ENCODE results near the gene NXPH1. TPM values are rescaled to one million over a fixed set of nuclear protein-coding genes. Genes with fewer than 3 reads are reported as not detected.

NXPH1 gene
- total and polyA plus RNA-seq, 9 of the 15 experiments (the other 6 are each of a cell fraction or from before 2014, with no cell fraction given): 0.16 TPM; not detected in 8

DNA sequence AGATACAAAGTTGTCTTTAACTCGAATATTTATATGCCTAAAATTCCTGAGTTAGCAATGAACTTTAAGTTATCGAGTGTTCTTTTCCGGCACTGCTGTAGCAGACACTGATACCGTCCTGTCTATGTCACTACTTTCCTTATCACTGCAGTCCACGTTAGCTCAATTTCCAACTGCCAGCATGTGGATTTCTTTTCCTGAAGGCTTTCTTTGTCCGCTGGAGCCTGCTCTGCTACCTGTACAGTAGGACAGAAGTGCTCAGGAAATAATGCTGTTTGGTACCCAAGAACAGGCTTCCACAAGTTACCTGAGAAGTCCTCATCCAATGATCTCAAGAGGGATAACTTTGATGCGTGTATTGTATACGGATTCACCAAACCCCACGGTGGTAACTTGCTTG is 329.4 kb downstream of the NXPH1 start (continued):
- no peak for TF ChIP-seq KLF13 (tag; IDR thresholded peaks at IDR 0.05; ENCODE audit: borderline replicate concordance, low read depth)
- TF ChIP-seq, protein P1, sequence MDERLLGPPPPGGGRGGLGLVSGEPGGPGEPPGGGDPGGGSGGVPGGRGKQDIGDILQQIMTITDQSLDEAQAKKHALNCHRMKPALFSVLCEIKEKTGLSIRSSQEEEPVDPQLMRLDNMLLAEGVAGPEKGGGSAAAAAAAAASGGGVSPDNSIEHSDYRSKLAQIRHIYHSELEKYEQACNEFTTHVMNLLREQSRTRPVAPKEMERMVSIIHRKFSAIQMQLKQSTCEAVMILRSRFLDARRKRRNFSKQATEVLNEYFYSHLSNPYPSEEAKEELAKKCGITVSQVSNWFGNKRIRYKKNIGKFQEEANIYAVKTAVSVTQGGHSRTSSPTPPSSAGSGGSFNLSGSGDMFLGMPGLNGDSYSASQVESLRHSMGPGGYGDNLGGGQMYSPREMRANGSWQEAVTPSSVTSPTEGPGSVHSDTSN (CRISPR knock-in tag; IDR thresholded peaks at IDR 0.05; ENCODE audit: low read depth): no peak
- TF ChIP-seq, protein P1 (tag; conservative IDR thresholded peaks at IDR 0.05; ENCODE audit: low read depth): no peak
- TF ChIP-seq, protein P2, sequence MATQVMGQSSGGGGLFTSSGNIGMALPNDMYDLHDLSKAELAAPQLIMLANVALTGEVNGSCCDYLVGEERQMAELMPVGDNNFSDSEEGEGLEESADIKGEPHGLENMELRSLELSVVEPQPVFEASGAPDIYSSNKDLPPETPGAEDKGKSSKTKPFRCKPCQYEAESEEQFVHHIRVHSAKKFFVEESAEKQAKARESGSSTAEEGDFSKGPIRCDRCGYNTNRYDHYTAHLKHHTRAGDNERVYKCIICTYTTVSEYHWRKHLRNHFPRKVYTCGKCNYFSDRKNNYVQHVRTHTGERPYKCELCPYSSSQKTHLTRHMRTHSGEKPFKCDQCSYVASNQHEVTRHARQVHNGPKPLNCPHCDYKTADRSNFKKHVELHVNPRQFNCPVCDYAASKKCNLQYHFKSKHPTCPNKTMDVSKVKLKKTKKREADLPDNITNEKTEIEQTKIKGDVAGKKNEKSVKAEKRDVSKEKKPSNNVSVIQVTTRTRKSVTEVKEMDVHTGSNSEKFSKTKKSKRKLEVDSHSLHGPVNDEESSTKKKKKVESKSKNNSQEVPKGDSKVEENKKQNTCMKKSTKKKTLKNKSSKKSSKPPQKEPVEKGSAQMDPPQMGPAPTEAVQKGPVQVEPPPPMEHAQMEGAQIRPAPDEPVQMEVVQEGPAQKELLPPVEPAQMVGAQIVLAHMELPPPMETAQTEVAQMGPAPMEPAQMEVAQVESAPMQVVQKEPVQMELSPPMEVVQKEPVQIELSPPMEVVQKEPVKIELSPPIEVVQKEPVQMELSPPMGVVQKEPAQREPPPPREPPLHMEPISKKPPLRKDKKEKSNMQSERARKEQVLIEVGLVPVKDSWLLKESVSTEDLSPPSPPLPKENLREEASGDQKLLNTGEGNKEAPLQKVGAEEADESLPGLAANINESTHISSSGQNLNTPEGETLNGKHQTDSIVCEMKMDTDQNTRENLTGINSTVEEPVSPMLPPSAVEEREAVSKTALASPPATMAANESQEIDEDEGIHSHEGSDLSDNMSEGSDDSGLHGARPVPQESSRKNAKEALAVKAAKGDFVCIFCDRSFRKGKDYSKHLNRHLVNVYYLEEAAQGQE (IDR thresholded peaks at IDR 0.05; ENCODE audit: borderline replicate concordance): no peak
- TF ChIP-seq, protein P2 (CRISPR knock-in tag; IDR thresholded peaks at IDR 0.05; ENCODE audit: low read depth): no peak
- TF ChIP-seq, protein P3, sequence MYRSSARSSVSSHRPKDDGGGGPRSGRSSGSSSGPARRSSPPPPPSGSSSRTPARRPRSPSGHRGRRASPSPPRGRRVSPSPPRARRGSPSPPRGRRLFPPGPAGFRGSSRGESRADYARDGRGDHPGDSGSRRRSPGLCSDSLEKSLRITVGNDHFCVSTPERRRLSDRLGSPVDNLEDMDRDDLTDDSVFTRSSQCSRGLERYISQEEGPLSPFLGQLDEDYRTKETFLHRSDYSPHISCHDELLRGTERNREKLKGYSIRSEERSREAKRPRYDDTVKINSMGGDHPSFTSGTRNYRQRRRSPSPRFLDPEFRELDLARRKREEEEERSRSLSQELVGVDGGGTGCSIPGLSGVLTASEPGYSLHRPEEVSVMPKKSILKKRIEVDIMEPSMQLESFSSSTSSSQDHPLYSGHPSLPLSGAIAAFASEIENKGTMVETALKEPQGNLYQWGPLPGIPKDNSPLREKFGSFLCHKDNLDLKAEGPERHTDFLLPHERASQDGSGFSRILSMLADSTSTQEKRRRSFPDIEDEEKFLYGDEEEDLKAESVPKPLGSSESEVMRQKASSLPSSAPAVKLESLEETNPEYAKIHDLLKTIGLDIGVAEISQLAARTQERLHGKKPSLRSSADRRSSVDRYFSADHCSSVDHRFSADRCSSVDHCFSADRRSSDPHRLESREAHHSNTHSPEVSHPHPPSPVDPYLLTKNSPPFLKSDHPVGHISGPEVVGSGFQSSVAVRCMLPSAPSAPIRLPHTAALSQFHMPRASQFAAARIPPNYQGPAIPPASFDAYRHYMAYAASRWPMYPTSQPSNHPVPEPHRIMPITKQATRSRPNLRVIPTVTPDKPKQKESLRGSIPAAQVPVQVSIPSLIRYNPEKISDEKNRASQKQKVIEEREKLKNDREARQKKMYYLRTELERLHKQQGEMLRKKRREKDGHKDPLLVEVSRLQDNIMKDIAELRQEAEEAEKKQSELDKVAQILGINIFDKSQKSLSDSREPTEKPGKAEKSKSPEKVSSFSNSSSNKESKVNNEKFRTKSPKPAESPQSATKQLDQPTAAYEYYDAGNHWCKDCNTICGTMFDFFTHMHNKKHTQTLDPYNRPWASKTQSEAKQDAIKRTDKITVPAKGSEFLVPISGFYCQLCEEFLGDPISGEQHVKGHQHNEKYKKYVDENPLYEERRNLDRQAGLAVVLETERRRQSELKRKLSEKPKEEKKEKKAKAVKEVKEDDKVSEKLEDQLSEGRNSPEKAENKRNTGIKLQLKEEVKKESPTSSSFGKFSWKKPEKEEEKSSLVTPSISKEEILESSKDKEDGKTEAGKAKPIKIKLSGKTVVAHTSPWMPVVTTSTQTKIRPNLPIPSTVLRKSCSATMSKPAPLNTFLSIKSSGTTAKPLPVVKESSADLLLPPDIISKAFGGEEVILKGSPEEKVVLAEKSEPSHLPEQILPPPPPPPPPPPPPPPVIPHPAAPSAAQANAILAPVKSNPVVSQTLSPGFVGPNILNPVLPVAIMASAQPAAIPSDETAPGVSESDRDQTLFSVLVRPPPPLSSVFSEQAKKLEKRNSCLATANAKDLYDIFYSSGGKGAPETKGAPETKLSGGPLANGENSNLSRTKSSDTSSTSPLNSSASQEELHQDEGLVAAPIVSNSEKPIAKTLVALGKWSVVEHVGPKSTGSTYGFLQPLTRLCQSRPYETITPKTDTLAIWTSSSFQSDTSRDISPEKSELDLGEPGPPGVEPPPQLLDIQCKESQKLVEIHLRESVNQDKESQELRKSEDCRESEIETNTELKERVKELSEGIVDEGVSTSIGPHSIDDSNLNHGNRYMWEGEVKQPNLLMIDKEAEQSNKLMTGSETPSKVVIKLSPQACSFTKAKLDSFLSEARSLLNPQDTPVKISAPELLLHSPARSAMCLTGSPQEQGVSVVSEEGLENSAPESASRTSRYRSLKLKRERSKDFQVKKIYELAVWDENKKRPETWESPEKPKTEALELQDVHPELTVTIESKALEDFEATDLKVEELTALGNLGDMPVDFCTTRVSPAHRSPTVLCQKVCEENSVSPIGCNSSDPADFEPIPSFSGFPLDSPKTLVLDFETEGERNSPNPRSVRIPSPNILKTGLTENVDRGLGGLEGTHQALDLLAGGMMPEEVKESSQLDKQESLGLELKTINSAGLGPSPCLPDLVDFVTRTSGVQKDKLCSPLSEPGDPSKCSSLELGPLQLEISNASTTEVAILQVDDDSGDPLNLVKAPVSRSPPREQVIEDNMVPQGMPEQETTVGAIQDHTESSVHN (IDR thresholded peaks at IDR 0.05; ENCODE audit: borderline replicate concordance in 1 of 2, low read depth in 1 of 2): no peak
- no peak for TF ChIP-seq ZKSCAN3 (CRISPR knock-in tag; IDR thresholded peaks at IDR 0.05)
- no peak for TF ChIP-seq CBFB (CRISPR knock-in tag; IDR thresholded peaks at IDR 0.05)
- TF ChIP-seq ZNF143 (CRISPR knock-in tag; IDR thresholded peaks at IDR 0.05): no peak
